ENCODE results near the gene UBAC2. TPM values are rescaled to one million over a fixed set of nuclear protein-coding genes. Genes with fewer than 3 reads are reported as not detected.
A peak's percentile ranks its signal among the peaks of the same experiment; 100 is the strongest.
"Not testable (repeated sequence)": the region's sequence is repeated elsewhere in the genome, so short reads cannot be mapped to it uniquely, and the experiment has no call there.

Gene UBAC2
- total RNA-seq, 2 experiments from 2014 or later, result 52.8 to 60.8 TPM

GRCh38 chr13:99392470-99393135 is 191.9 kb downstream of the UBAC2 start:
- ATAC-seq (no peak), DNase-seq (no peak)
- Mint-ChIP-seq H3K27me3 (no peaks in the 10 kb centered on the region), H3K9me3 (ENCODE audit: low read depth) (no peaks in the 10 kb centered on the region), H3K4me3 (no peak overlapping the region), H3K4me1 (peaks cover 2% of the 10 kb centered on the region), H3K27ac (no peak overlapping the region), H3K36me3 (peaks cover 1% of the 10 kb centered on the region)
- CTCF ChIA-PET, result interaction anchor here (1.1 to 12.4 kb wide), 3 partner anchors 26 to 43 kb away, joined by 3 to 208 read pairs (median 3); no protein-coding TSS in a partner anchor

- H3K4me1 Mint-ChIP-seq; H3K27ac Mint-ChIP-seq; H3K4me3 Mint-ChIP-seq; H3K27me3 Mint-ChIP-seq; H3K9me3 Mint-ChIP-seq (ENCODE audit: low read depth); H3K36me3 Mint-ChIP-seq; DNase-seq; CTCF ChIA-PET; ATAC-seq: not testable (repeated sequence)
Observed at GRCh38 chr13:99393391-99393790, 192.7 kb downstream of the UBAC2 start.

- H3K27ac Mint-ChIP-seq, result no peak overlapping the region
- DNase-seq (no peak), ATAC-seq (no peak)
- no peaks in the 10 kb centered on the region for H3K9me3 Mint-ChIP-seq (ENCODE audit: low read depth)
- H3K27me3 Mint-ChIP-seq, result no peaks in the 10 kb centered on the region
- no peak overlapping the region for H3K4me3 Mint-ChIP-seq
- H3K4me1 Mint-ChIP-seq, result no peaks in the 10 kb centered on the region
- no peaks in the 10 kb centered on the region for H3K36me3 Mint-ChIP-seq
- CTCF ChIA-PET, result no interaction called here
Observed at GRCh38 chr13:99393791-99394735, 193.4 kb downstream of the UBAC2 start.

- CTCF ChIA-PET, result interaction anchor here (1.0 kb wide), 1 partner anchor 126 kb away, joined by 4 read pairs; no protein-coding TSS in a partner anchor
Observed at GRCh38 chr13:99395436-99395835, 194.8 kb downstream of the UBAC2 start.

GRCh38 chr13:99396446-99396845 is 195.8 kb downstream of the UBAC2 start:
- CTCF ChIA-PET, result interaction anchor here (0.7 kb wide), 1 partner anchor 9 kb away, joined by 5 read pairs; no protein-coding TSS in a partner anchor
- Mint-ChIP-seq H3K27me3 (peaks cover 4% of the 10 kb centered on the region), H3K4me1 (no peaks in the 10 kb centered on the region), H3K4me3 (no peak overlapping the region), H3K27ac (no peak overlapping the region), H3K36me3 (no peaks in the 10 kb centered on the region), H3K9me3 (ENCODE audit: low read depth) (no peaks in the 10 kb centered on the region)
- no peak for ATAC-seq
- no peak for DNase-seq

More at GRCh38 chr13:99395436-99395835, 194.8 kb downstream of the UBAC2 start:
- H3K27ac Mint-ChIP-seq, result no peak overlapping the region
- H3K4me3 Mint-ChIP-seq, result no peak overlapping the region
- H3K9me3 Mint-ChIP-seq (ENCODE audit: low read depth), result no peaks in the 10 kb centered on the region
- no peaks in the 10 kb centered on the region for H3K4me1 Mint-ChIP-seq
- H3K36me3 Mint-ChIP-seq, result no peaks in the 10 kb centered on the region
- no peak for DNase-seq
- peaks cover 2% of the 10 kb centered on the region for H3K27me3 Mint-ChIP-seq
- ATAC-seq, result no peak

GRCh38 chr13:99398071-99398470 is 197.4 kb downstream of the UBAC2 start:
- Mint-ChIP-seq H3K36me3 (peaks cover 3% of the 10 kb centered on the region), H3K9me3 (ENCODE audit: low read depth) (no peaks in the 10 kb centered on the region), H3K4me1 (no peaks in the 10 kb centered on the region), H3K4me3 (no peak overlapping the region), H3K27ac (no peak overlapping the region), H3K27me3 (peaks cover 7% of the 10 kb centered on the region)
- DNase-seq (no peak), ATAC-seq (no peak)
- CTCF ChIA-PET, result interaction anchor here (1.6 to 2.6 kb wide), 2 partner anchors 10 to 42 kb away, joined by 3 to 9 read pairs; no protein-coding TSS in a partner anchor

GRCh38 chr13:99398916-99399622 is 198.4 kb downstream of the UBAC2 start:
- Mint-ChIP-seq H3K9me3 (ENCODE audit: low read depth) (no peaks in the 10 kb centered on the region), H3K36me3 (peaks cover 3% of the 10 kb centered on the region), H3K4me3 (no peak overlapping the region), H3K4me1 (peaks cover 8% of the 10 kb centered on the region), H3K27me3 (peaks cover 7% of the 10 kb centered on the region), H3K27ac (no peak overlapping the region)
- DNase-seq (no peak), ATAC-seq (no peak)
- CTCF ChIA-PET, result interaction anchor here (1.6 to 2.6 kb wide), 2 partner anchors 11 to 41 kb away, joined by 3 to 9 read pairs; no protein-coding TSS in a partner anchor

GRCh38 chr13:99399623-99399974 is 198.9 kb downstream of the UBAC2 start:
- no peaks in the 10 kb centered on the region for H3K9me3 Mint-ChIP-seq (ENCODE audit: low read depth)
- H3K36me3 Mint-ChIP-seq, result peaks cover 4% of the 10 kb centered on the region
- H3K27me3 Mint-ChIP-seq, result peaks cover 7% of the 10 kb centered on the region
- no peak for DNase-seq
- CTCF ChIA-PET, result interaction anchor here (2.6 kb wide), 1 partner anchor 12 kb away, joined by 9 read pairs; no protein-coding TSS in a partner anchor
- H3K4me1 Mint-ChIP-seq, result peaks cover 11% of the 10 kb centered on the region
- no peak for ATAC-seq
- H3K4me3 Mint-ChIP-seq, result no peak overlapping the region
- no peak overlapping the region for H3K27ac Mint-ChIP-seq

GRCh38 chr13:99403458-99403971 is 202.9 kb downstream of the UBAC2 start:
- Mint-ChIP-seq H3K36me3 (peaks cover 4% of the 10 kb centered on the region), H3K27me3 (peaks cover 12% of the 10 kb centered on the region), H3K9me3 (ENCODE audit: low read depth) (peaks cover 2% of the 10 kb centered on the region), H3K4me1 (peaks cover 11% of the 10 kb centered on the region), H3K4me3 (no peak overlapping the region), H3K27ac (no peak overlapping the region)
- DNase-seq (no peak), ATAC-seq (peak; percentile 70)
- CTCF ChIA-PET, result no interaction called here

GRCh38 chr13:99404005-99404755 is 203.5 kb downstream of the UBAC2 start:
- ATAC-seq, result no peak
- DNase-seq, result no peak
- Mint-ChIP-seq H3K4me3 (no peak overlapping the region), H3K9me3 (ENCODE audit: low read depth) (peaks cover 2% of the 10 kb centered on the region), H3K27me3 (peaks cover 12% of the 10 kb centered on the region), H3K4me1 (peaks cover 11% of the 10 kb centered on the region), H3K27ac (no peak overlapping the region), H3K36me3 (peaks cover 4% of the 10 kb centered on the region)
- CTCF ChIA-PET, result interaction anchor here (1.1 to 1.7 kb wide), 3 partner anchors 14 to 31 kb away, joined by 3 to 4 read pairs (median 4); no protein-coding TSS in a partner anchor

GRCh38 chr13:99405966-99406365 is 205.3 kb downstream of the UBAC2 start:
- Mint-ChIP-seq H3K9me3 (ENCODE audit: low read depth) (peaks cover 3% of the 10 kb centered on the region), H3K27ac (no peak overlapping the region), H3K4me1 (peaks cover 11% of the 10 kb centered on the region), H3K4me3 (no peak overlapping the region), H3K36me3 (peaks cover 6% of the 10 kb centered on the region), H3K27me3 (peaks cover 8% of the 10 kb centered on the region)
- DNase-seq (no peak), ATAC-seq (no peak)
- CTCF ChIA-PET, result interaction anchor here (1.8 kb wide), 1 partner anchor 14 kb away, joined by 6 read pairs; no protein-coding TSS in a partner anchor

- ATAC-seq, result no peak
- Mint-ChIP-seq H3K27me3 (peaks cover 8% of the 10 kb centered on the region), H3K27ac (no peak overlapping the region), H3K9me3 (ENCODE audit: low read depth) (peaks cover 6% of the 10 kb centered on the region), H3K4me3 (no peak overlapping the region), H3K4me1 (peaks cover 11% of the 10 kb centered on the region), H3K36me3 (peaks cover 9% of the 10 kb centered on the region)
- DNase-seq, result no peak
- CTCF ChIA-PET, result interaction anchor here (1.8 kb wide), 1 partner anchor 15 kb away, joined by 6 read pairs; no protein-coding TSS in a partner anchor
Observed at GRCh38 chr13:99406799-99407201, 206.1 kb downstream of the UBAC2 start.

All from activated CD8-positive, alpha-beta memory T cell treated with anti-CD3 and anti-CD28 coated beads, Interleukin-2, amount 10 ng/mL, durations not matched to agents 7 days and 5 days (primary cell).